Keratinocyte (primary cell): ENCODE data around the gene PTPN4. TPM values are rescaled to one million over a fixed set of nuclear protein-coding genes. Genes with fewer than 3 reads are reported as not detected.

ENCODE experiments used
- DNase-seq: peaks from one replicate; pipeline ENCODE4 v3.0.0-alpha.2; 2011; ENCODE audit warnings: low read depth, missing footprints, low spot score
- FAIRE-seq: peaks from 2 replicates; lab custom pipeline; 2011; peaks lifted over from hg19 to GRCh38; lab: Jason Lieb, UNC
- H2AFZ ChIP-seq: 2 replicates; pipeline ENCODE4 v1.6.0; 2012; ENCODE audit warnings: low read length, control low read depth, inconsistent platforms; ENCODE audit not compliant: control insufficient read depth
- H3K27ac ChIP-seq: 2 replicates; pipeline ENCODE4 v1.5.1; 2011; ENCODE audit warnings: low read length; ENCODE audit not compliant: control insufficient read depth, insufficient read depth
- H3K27me3 ChIP-seq: 3 replicates; pipeline ENCODE4 v1.6.0; 2011; ENCODE audit warnings: low read length; ENCODE audit not compliant: control insufficient read depth, insufficient read depth; ENCODE audit errors: extremely low read depth
- H3K36me3 ChIP-seq, 2 experiments: 2 replicates in 1 of 2; 3 replicates in 1 of 2; pipeline ENCODE4 v1.5.1; 2011; ENCODE audit warnings: low read length in 2 of 2, mild to moderate bottlenecking in 1 of 2; ENCODE audit not compliant: control insufficient read depth in 2 of 2, insufficient read depth in 2 of 2; ENCODE audit errors: extremely low read depth in 1 of 2
- H3K4me1 ChIP-seq: 3 replicates; pipeline ENCODE4 v1.5.1; 2011; ENCODE audit warnings: low read length; ENCODE audit not compliant: control insufficient read depth, insufficient read depth; ENCODE audit errors: extremely low read depth
- H3K4me2 ChIP-seq: 3 replicates; pipeline ENCODE4 v1.6.0; 2011; ENCODE audit warnings: low read depth, low read length; ENCODE audit not compliant: control insufficient read depth, insufficient read depth; ENCODE audit errors: extremely low read depth
- H3K4me3 ChIP-seq, 3 experiments: fragments of 200-600 bp in 1 of 3; sonication (generic) in 1 of 3; 2 replicates in 2 of 3; 3 replicates in 1 of 3; pipeline ENCODE4 v1.5.1; 2011 to 2016; ENCODE audit warnings: low read length in 3 of 3, mild to moderate bottlenecking in 3 of 3, control low read depth in 2 of 3, inconsistent platforms in 1 of 3, low read depth in 1 of 3, mixed read lengths in 1 of 3, mixed run types in 1 of 3, moderate library complexity in 1 of 3; ENCODE audit not compliant: control insufficient read depth in 2 of 3, insufficient read depth in 2 of 3; ENCODE audit errors: extremely low read depth in 1 of 3
- H3K79me2 ChIP-seq: 2 replicates; pipeline ENCODE4 v1.6.0; 2012; ENCODE audit warnings: low read length; ENCODE audit not compliant: control insufficient read depth, insufficient read depth
- H3K9ac ChIP-seq: 3 replicates; pipeline ENCODE4 v1.6.0; 2011; ENCODE audit warnings: low read length; ENCODE audit not compliant: control insufficient read depth, insufficient read depth; ENCODE audit errors: extremely low read depth
- H3K9me1 ChIP-seq: 3 replicates; pipeline ENCODE4 v1.6.0; 2011; ENCODE audit warnings: low read length; ENCODE audit not compliant: control insufficient read depth, insufficient read depth; ENCODE audit errors: extremely low read depth
- H3K9me3 ChIP-seq: 2 replicates; pipeline ENCODE4 v1.5.1; 2012; ENCODE audit warnings: low read depth, low read length; ENCODE audit not compliant: control insufficient read depth
- H4K20me1 ChIP-seq: 3 replicates; pipeline ENCODE4 v1.6.0; 2011; ENCODE audit warnings: low read length; ENCODE audit not compliant: control insufficient read depth, insufficient read depth; ENCODE audit errors: extremely low read depth
- EZH2 ChIP-seq: IDR thresholded peaks from one replicate; pipeline ENCODE4 v1.6.1; 2012; ENCODE audit warnings: inconsistent platforms, mild to moderate bottlenecking, low read length, moderate library complexity
- dilution Hi-C: fragments of 300-500 bp; cut with MboI; formaldehyde crosslinking; loops from one replicate; pipeline ENCODE4 v1.7.0; 2020; ENCODE audit warnings: low sequenced_read_pairs; ENCODE audit not compliant: extremely low pct_ligation_motif_present
- polyA plus RNA-seq, 5 experiments: library from polyadenylated mRNA; depleted of rRNA in 3 of 5; stranded (reverse) in 3 of 5; stranded (forward) in 1 of 5; unstranded in 1 of 5; fragments of >200 nt; gene quantifications; 1 replicate in 1 of 5; 2 replicates in 3 of 5; 3 replicates in 1 of 5; pipeline versions ENCODE4 v1.2.1 to v1.2.3, GENCODE V29; 2011 to 2012; ENCODE audit warnings: missing spikeins in 2 of 5, low read depth in 1 of 5, low replicate concordance in 1 of 5
- TF ChIP-seq, protein P1 (sequence below), 3 experiments: IDR thresholded peaks in 1 of 3; conservative IDR thresholded peaks in 1 of 3; optimal IDR thresholded peaks in 1 of 3; 2 replicates in 2 of 3; 3 replicates in 1 of 3; pipeline versions ENCODE3 to v1.5.1; 2011; ENCODE audit warnings: low read length in 3 of 3, mild to moderate bottlenecking in 3 of 3, moderate library complexity in 2 of 3, control low read depth in 1 of 3, inconsistent platforms in 1 of 3; ENCODE audit not compliant: insufficient read depth in 2 of 3; ENCODE audit errors: extremely low read depth in 1 of 3

Gene PTPN4
- polyA plus RNA-seq, 1 donor (not counting 4 experiments of a cell fraction or from before 2014, with no cell fraction given) = 20.6 TPM

DNA sequence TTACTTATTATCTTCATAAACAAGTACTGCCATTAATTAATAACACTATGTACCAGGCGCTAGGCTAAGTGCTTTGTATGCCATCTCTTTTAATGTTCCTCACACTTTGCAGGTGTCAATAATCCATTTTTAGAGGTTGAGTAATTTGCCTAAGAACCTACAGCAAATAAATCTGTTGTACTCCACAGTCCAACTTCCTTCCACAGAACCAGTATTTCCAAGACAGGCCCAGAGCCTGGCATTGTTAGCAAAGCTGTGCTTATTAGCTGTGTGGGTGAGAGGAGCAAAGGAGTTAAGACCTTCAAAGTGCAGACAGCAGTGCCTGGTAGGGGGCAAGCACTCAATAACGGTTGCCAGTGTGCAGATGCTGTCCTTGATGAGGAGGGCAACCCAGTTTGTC is 14.2 kb upstream of the PTPN4 start:
- H3K4me1 ChIP-seq = peaks cover 43% of the 10 kb centered on the region
- H3K9me3 ChIP-seq = no peaks in the 10 kb centered on the region
- H3K27ac ChIP-seq = no peak overlapping the region
- no peak overlapping the region for H2AFZ ChIP-seq
- H3K36me3 ChIP-seq = no peaks in the 10 kb centered on the region
- no peak overlapping the region for H3K4me3 ChIP-seq
- no peaks in the 10 kb centered on the region for H3K27me3 ChIP-seq
- no peaks in the 10 kb centered on the region for H3K79me2 ChIP-seq
- no peaks in the 10 kb centered on the region for H4K20me1 ChIP-seq
- H3K4me2 ChIP-seq = no peak overlapping the region
- FAIRE-seq = no peak
- no peak overlapping the region for H3K9ac ChIP-seq
- no peak for TF ChIP-seq EZH2
- TF ChIP-seq, protein P1, sequence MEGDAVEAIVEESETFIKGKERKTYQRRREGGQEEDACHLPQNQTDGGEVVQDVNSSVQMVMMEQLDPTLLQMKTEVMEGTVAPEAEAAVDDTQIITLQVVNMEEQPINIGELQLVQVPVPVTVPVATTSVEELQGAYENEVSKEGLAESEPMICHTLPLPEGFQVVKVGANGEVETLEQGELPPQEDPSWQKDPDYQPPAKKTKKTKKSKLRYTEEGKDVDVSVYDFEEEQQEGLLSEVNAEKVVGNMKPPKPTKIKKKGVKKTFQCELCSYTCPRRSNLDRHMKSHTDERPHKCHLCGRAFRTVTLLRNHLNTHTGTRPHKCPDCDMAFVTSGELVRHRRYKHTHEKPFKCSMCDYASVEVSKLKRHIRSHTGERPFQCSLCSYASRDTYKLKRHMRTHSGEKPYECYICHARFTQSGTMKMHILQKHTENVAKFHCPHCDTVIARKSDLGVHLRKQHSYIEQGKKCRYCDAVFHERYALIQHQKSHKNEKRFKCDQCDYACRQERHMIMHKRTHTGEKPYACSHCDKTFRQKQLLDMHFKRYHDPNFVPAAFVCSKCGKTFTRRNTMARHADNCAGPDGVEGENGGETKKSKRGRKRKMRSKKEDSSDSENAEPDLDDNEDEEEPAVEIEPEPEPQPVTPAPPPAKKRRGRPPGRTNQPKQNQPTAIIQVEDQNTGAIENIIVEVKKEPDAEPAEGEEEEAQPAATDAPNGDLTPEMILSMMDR (optimal IDR thresholded peaks at IDR 0.05 in 1 of 3, IDR thresholded peaks at IDR 0.05 in 1 of 3, conservative IDR thresholded peaks at IDR 0.05 in 1 of 3; ENCODE audit: extremely low read depth in 1 of 3, insufficient read depth in 2 of 3, low read length in 3 of 3) = no peak
- dilution Hi-C loops = no loop called here
- no peak for DNase-seq
- H3K9me1 ChIP-seq = no peaks in the 10 kb centered on the region

DNA sequence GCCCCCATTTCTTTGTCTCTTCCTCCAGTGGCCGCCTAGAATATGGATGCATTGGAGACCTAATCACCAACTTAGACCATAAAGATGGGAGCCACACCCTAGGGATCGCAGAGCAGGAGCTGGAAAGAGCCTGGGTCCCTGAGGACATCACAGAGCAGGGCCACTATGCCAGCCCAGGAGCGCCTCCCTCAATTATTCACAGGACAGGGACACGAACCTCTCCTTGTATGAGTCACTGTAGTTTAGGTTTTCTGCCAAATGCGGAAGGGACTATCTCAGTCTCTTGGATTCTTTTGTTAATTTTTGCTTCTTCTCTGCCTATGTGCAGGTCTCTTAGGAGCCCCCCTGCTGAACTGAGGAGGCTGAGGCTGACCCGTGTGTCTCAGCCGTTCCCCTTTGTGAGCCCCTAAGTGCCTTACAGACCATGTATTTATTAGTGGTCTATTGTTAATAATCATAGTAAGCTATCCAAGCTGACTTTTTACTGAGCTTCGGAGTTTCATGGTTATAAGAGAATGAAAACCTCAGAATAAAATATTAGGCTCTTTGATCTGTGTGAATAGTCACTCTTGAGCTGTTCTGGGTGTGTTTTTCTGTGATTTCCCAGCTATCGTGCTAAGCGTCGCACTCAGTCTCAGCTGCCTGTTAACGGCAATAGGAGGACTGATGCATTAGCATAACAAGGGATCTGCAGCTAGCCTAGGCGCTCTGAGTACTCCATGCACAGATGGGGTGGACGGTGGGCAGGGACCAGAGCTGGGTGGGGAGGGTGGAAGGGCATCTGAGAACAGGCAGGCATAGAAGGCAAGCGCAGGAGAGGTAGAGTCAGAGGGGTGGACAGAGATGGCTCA is 12.7 kb upstream of the PTPN4 start:
- Histone ChIP-seq H3K9ac (no peak overlapping the region), H3K79me2 (no peaks in the 10 kb centered on the region), H4K20me1 (no peaks in the 10 kb centered on the region), H3K4me1 (peaks cover 41% of the 10 kb centered on the region), H3K27me3 (no peaks in the 10 kb centered on the region), H3K27ac (no peak overlapping the region), H3K9me1 (no peaks in the 10 kb centered on the region), H3K4me3 (no peak overlapping the region), H2AFZ (no peak overlapping the region), H3K36me3 (no peaks in the 10 kb centered on the region), H3K4me2 (no peak overlapping the region), H3K9me3 (no peaks in the 10 kb centered on the region)
- no peak for TF ChIP-seq EZH2
- TF ChIP-seq, protein P1 (optimal IDR thresholded peaks at IDR 0.05 in 1 of 3, IDR thresholded peaks at IDR 0.05 in 1 of 3, conservative IDR thresholded peaks at IDR 0.05 in 1 of 3; ENCODE audit: extremely low read depth in 1 of 3, insufficient read depth in 2 of 3, low read length in 3 of 3) = no peak
- dilution Hi-C loops = no loop called here
- DNase-seq = no peak
- no peak for FAIRE-seq
